ENCODE measurements around the gene HMGCS1. TPM values are rescaled to one million over a fixed set of nuclear protein-coding genes. Genes with fewer than 3 reads are reported as not detected.

The HMGCS1 gene
- total RNA-seq, 1 experiment from 2014 or later: 52.8 TPM

- no peak for TF ChIP-seq CBX3 (IDR thresholded peaks at IDR 0.05; ENCODE audit: low read depth)
- no peak for TF ChIP-seq ATF3 (IDR thresholded peaks at IDR 0.05)
- no peak for TF ChIP-seq RAD21 (IDR thresholded peaks at IDR 0.05; ENCODE audit: low read depth)
- no peak for TF ChIP-seq POLR2AphosphoS5 (IDR thresholded peaks at IDR 0.05; ENCODE audit: low read depth, low read length)
- TF ChIP-seq, protein P1, sequence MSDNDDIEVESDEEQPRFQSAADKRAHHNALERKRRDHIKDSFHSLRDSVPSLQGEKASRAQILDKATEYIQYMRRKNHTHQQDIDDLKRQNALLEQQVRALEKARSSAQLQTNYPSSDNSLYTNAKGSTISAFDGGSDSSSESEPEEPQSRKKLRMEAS (IDR thresholded peaks at IDR 0.05): no peak
- no peak for TF ChIP-seq SRF (IDR thresholded peaks at IDR 0.05; ENCODE audit: low read depth)
- TF ChIP-seq, protein P2, sequence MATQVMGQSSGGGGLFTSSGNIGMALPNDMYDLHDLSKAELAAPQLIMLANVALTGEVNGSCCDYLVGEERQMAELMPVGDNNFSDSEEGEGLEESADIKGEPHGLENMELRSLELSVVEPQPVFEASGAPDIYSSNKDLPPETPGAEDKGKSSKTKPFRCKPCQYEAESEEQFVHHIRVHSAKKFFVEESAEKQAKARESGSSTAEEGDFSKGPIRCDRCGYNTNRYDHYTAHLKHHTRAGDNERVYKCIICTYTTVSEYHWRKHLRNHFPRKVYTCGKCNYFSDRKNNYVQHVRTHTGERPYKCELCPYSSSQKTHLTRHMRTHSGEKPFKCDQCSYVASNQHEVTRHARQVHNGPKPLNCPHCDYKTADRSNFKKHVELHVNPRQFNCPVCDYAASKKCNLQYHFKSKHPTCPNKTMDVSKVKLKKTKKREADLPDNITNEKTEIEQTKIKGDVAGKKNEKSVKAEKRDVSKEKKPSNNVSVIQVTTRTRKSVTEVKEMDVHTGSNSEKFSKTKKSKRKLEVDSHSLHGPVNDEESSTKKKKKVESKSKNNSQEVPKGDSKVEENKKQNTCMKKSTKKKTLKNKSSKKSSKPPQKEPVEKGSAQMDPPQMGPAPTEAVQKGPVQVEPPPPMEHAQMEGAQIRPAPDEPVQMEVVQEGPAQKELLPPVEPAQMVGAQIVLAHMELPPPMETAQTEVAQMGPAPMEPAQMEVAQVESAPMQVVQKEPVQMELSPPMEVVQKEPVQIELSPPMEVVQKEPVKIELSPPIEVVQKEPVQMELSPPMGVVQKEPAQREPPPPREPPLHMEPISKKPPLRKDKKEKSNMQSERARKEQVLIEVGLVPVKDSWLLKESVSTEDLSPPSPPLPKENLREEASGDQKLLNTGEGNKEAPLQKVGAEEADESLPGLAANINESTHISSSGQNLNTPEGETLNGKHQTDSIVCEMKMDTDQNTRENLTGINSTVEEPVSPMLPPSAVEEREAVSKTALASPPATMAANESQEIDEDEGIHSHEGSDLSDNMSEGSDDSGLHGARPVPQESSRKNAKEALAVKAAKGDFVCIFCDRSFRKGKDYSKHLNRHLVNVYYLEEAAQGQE (IDR thresholded peaks at IDR 0.05; ENCODE audit: low read depth): no peak
- no peak for TF ChIP-seq ELF1 (IDR thresholded peaks at IDR 0.05; ENCODE audit: borderline replicate concordance, low read depth)
- TF ChIP-seq TCF7L2 (IDR thresholded peaks at IDR 0.05; ENCODE audit: borderline replicate concordance, extremely low read depth, insufficient read depth, insufficient read length): no peak
- TF ChIP-seq ZNF274 (IDR thresholded peaks at IDR 0.05; ENCODE audit: low read depth, low read length): no peak
- TF ChIP-seq, protein P3, sequence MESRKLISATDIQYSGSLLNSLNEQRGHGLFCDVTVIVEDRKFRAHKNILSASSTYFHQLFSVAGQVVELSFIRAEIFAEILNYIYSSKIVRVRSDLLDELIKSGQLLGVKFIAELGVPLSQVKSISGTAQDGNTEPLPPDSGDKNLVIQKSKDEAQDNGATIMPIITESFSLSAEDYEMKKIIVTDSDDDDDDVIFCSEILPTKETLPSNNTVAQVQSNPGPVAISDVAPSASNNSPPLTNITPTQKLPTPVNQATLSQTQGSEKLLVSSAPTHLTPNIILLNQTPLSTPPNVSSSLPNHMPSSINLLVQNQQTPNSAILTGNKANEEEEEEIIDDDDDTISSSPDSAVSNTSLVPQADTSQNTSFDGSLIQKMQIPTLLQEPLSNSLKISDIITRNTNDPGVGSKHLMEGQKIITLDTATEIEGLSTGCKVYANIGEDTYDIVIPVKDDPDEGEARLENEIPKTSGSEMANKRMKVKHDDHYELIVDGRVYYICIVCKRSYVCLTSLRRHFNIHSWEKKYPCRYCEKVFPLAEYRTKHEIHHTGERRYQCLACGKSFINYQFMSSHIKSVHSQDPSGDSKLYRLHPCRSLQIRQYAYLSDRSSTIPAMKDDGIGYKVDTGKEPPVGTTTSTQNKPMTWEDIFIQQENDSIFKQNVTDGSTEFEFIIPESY (IDR thresholded peaks at IDR 0.05; ENCODE audit: extremely low read depth, insufficient replicate concordance, low read length): no peak
- TF ChIP-seq CEBPB (IDR thresholded peaks at IDR 0.05; ENCODE audit: low read depth): no peak
- no peak for TF ChIP-seq JUND (IDR thresholded peaks at IDR 0.05)
- ATAC-seq (no peak), DNase-seq (ENCODE audit: low read depth, low spot score) (no peak)
- Histone ChIP-seq H3K4me1 (ENCODE audit: control insufficient read depth in 1 of 2, insufficient read depth in 2 of 2, low read length in 2 of 2) (no peaks in the 10 kb centered on the region), H3K27ac (ENCODE audit: low read depth, low read length) (no peak overlapping the region), H3K36me3 (ENCODE audit: control insufficient read depth in 1 of 2, insufficient read depth in 2 of 2, low read length in 2 of 2) (no peaks in the 10 kb centered on the region), H3K79me2 (ENCODE audit: insufficient read depth, low read length) (no peaks in the 10 kb centered on the region), H3K4me3 (replicated peaks in 1 of 2; ENCODE audit: low read depth in 1 of 2, low read length in 2 of 2) (no peak overlapping the region), H3K9me3 (ENCODE audit: control insufficient read depth in 1 of 2, insufficient read depth in 1 of 2, low read depth in 1 of 2, low read length in 2 of 2) (peaks cover 0 to 11% of the 10 kb centered on the region in 2 experiments; a peak in 1 of 4 replicates), H3K4me2 (ENCODE audit: low read length) (no peak overlapping the region), H3K9ac (ENCODE audit: low read length) (no peak overlapping the region), H3K9me2 (ENCODE audit: insufficient read depth) (no peaks in the 10 kb centered on the region), H3K27me3 (ENCODE audit: insufficient read depth, low read length) (no peaks in the 10 kb centered on the region), H4K20me1 (ENCODE audit: insufficient read depth) (no peaks in the 10 kb centered on the region), H2AFZ (ENCODE audit: low read depth, low read length, poor library complexity, severe bottlenecking) (no peak overlapping the region)
- intact Hi-C loops (cut with micrococcal nuclease): no loop called here
- POLR2A ChIA-PET: no interaction called here
- RAD21 ChIA-PET (ENCODE audit: low non-redundant PET in 1 of 2, low total read pairs in 2 of 2, uncharacterized antibody in 2 of 2, unreplicated experiment in 2 of 2): no interaction called here
- BruUV-seq (replicated peaks): no TSS peak
- CTCF ChIA-PET: no interaction called here
These were observed 44.7 kb upstream of the HMGCS1 start for GRCh38 chr5:43357878-43358281.

Measured in HCT116 (cell line).